Hematopoietic multipotent progenitor cell treated with erythropoietin and hydrocortisone succinate and interleukin-3 and kit ligand, for 8 days (in vitro differentiated cells): Measurements from ENCODE around the gene HDHD3.
A peak's percentile ranks its signal among the peaks of the same experiment; 100 is the strongest.
"Not testable (repeated sequence)": the region's sequence is repeated elsewhere in the genome, so short reads cannot be mapped to it uniquely, and the experiment has no call there.

Experiments used
- DNase-seq: peaks from one replicate; pipeline ENCODE4 v3.0.0-alpha.2; 2015

The HDHD3 gene

GRCh38 chr9:113376634-113377567, at the start of gene HDHD3:
HDHD3 (minus strand) TSS chr9:113376986; CDS start chr9:113374354, 2,632 bp downstream.
- DNase-seq, result peak; percentile 81

- no peak for DNase-seq
These were observed 48.3 kb upstream of the HDHD3 start for GRCh38 chr9:113425072-113425471.

- no peak for DNase-seq
These were observed 44.9 kb upstream of the HDHD3 start for GRCh38 chr9:113421726-113422125.

GRCh38 chr9:113417370-113417769, 40.6 kb upstream of the HDHD3 start:
- DNase-seq, result peak; percentile 26

GRCh38 chr9:113416149-113416721, 39.4 kb upstream of the HDHD3 start:
- DNase-seq, result no peak

GRCh38 chr9:113410207-113410864, 33.5 kb upstream of the HDHD3 start, which contains the start of the genes C9orf43 and POLE3:
C9orf43 (plus strand) TSS chr9:113410747; CDS start chr9:113413494, 2,747 bp downstream.
POLE3 (minus strand) TSS chr9:113410675; CDS start chr9:113410293, 382 bp downstream.
- DNase-seq, result peak; percentile 96

- DNase-seq, result no peak
These were observed 33.1 kb upstream of the HDHD3 start for GRCh38 chr9:113409883-113410206.

- no peak for DNase-seq
These were observed 32.7 kb upstream of the HDHD3 start for GRCh38 chr9:113409481-113409880.

- peak; percentile 84 for DNase-seq
These were observed 30.2 kb upstream of the HDHD3 start for GRCh38 chr9:113406873-113407511.

- not testable (repeated sequence) for DNase-seq
These were observed 29.6 kb upstream of the HDHD3 start for GRCh38 chr9:113406353-113406752.

GRCh38 chr9:113403646-113404045, 26.9 kb upstream of the HDHD3 start:
- DNase-seq, result no peak

GRCh38 chr9:113401027-113401792, 24.4 kb upstream of the HDHD3 start, which contains the start of gene ALAD:
ALAD (minus strand) TSS chr9:113401284; CDS start chr9:113393559, 7,725 bp downstream.
- DNase-seq, result peak; percentile 98

- DNase-seq, result no peak
These were observed 22.9 kb upstream of the HDHD3 start for GRCh38 chr9:113399646-113400200.

- DNase-seq, result no peak
These were observed 22.0 kb upstream of the HDHD3 start for GRCh38 chr9:113398796-113399195.

GRCh38 chr9:113397203-113397631, 20.4 kb upstream of the HDHD3 start:
- DNase-seq, result peak; percentile 98

GRCh38 chr9:113395000-113395861, 18.4 kb upstream of the HDHD3 start:
- no peak for DNase-seq

GRCh38 chr9:113393281-113393680, 16.5 kb upstream of the HDHD3 start:
- DNase-seq, result no peak

- no peak for DNase-seq
These were observed 15.1 kb upstream of the HDHD3 start for GRCh38 chr9:113391917-113392316.

- DNase-seq, result no peak
These were observed 13.6 kb upstream of the HDHD3 start for GRCh38 chr9:113390192-113390960.

GRCh38 chr9:113389451-113389850, 12.7 kb upstream of the HDHD3 start:
- no peak for DNase-seq
